ENCODE data around the gene HGFAC.

HGFAC gene

GRCh38 chr4:3435686-3435956, 6.1 kb upstream of the HGFAC start:
- Histone ChIP-seq H3K27me3 (replicated peaks; ENCODE audit: control insufficient read depth, insufficient read depth, low read length) (no peaks in the 10 kb centered on the region; the same call in 1 of the 2 replicates), H3K4me3 (replicated peaks; ENCODE audit: low read depth, low read length) (no peak overlapping the region), H3K36me3 (ENCODE audit: control insufficient read depth, insufficient read depth, low read length) (no peaks in the 10 kb centered on the region)
- DNase-seq (ENCODE audit: extremely low read depth, insufficient read length) = no peak
- no peak for TF ChIP-seq CTCF (IDR thresholded peaks at IDR 0.05; ENCODE audit: insufficient read depth, low read length, poor library complexity, severe bottlenecking)

- TF ChIP-seq CTCF (IDR thresholded peaks at IDR 0.05; ENCODE audit: insufficient read depth, low read length, poor library complexity, severe bottlenecking) = no peak
- Histone ChIP-seq H3K36me3 (ENCODE audit: control insufficient read depth, insufficient read depth, low read length) (no peaks in the 10 kb centered on the region), H3K27me3 (replicated peaks; ENCODE audit: control insufficient read depth, insufficient read depth, low read length) (no peaks in the 10 kb centered on the region; the same call in 1 of the 2 replicates), H3K4me3 (replicated peaks; ENCODE audit: low read depth, low read length) (no peak overlapping the region)
- DNase-seq (ENCODE audit: extremely low read depth, insufficient read length) = no peak
These were observed 5.5 kb upstream of the HGFAC start for GRCh38 chr4:3436048-3436797.

- DNase-seq (ENCODE audit: extremely low read depth, insufficient read length) = no peak
- Histone ChIP-seq H3K27me3 (replicated peaks; ENCODE audit: control insufficient read depth, insufficient read depth, low read length) (no peaks in the 10 kb centered on the region; the same call in 1 of the 2 replicates), H3K36me3 (ENCODE audit: control insufficient read depth, insufficient read depth, low read length) (no peaks in the 10 kb centered on the region), H3K4me3 (replicated peaks; ENCODE audit: low read depth, low read length) (no peak overlapping the region)
- no peak for TF ChIP-seq CTCF (IDR thresholded peaks at IDR 0.05; ENCODE audit: insufficient read depth, low read length, poor library complexity, severe bottlenecking)
These were observed 4.8 kb upstream of the HGFAC start for GRCh38 chr4:3436798-3437581.

DNA sequence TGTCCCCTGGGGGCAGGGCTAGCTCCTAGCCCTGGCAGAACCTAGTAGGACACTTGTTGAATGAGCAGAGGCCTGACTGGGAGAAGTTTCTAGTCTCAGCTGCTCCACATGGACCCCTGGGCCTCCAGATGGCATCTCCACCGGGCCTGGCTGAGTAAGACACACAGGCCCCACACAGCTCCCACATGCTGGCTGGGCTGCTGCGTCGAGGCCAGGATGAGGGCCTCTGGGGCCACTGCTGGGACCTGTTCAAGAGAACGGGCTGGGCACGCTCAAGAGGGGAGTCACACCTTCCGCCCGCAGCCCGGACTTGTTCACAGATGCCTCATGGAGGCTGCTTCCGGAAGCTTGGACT, 4.2 kb upstream of the HGFAC start:
- Histone ChIP-seq H3K27me3 (replicated peaks; ENCODE audit: control insufficient read depth, insufficient read depth, low read length) (no peaks in the 10 kb centered on the region; the same call in 1 of the 2 replicates), H3K4me3 (replicated peaks; ENCODE audit: low read depth, low read length) (no peak overlapping the region), H3K36me3 (ENCODE audit: control insufficient read depth, insufficient read depth, low read length) (no peaks in the 10 kb centered on the region)
- no peak for DNase-seq (ENCODE audit: extremely low read depth, insufficient read length)
- no peak for TF ChIP-seq CTCF (IDR thresholded peaks at IDR 0.05; ENCODE audit: insufficient read depth, low read length, poor library complexity, severe bottlenecking)

DNA sequence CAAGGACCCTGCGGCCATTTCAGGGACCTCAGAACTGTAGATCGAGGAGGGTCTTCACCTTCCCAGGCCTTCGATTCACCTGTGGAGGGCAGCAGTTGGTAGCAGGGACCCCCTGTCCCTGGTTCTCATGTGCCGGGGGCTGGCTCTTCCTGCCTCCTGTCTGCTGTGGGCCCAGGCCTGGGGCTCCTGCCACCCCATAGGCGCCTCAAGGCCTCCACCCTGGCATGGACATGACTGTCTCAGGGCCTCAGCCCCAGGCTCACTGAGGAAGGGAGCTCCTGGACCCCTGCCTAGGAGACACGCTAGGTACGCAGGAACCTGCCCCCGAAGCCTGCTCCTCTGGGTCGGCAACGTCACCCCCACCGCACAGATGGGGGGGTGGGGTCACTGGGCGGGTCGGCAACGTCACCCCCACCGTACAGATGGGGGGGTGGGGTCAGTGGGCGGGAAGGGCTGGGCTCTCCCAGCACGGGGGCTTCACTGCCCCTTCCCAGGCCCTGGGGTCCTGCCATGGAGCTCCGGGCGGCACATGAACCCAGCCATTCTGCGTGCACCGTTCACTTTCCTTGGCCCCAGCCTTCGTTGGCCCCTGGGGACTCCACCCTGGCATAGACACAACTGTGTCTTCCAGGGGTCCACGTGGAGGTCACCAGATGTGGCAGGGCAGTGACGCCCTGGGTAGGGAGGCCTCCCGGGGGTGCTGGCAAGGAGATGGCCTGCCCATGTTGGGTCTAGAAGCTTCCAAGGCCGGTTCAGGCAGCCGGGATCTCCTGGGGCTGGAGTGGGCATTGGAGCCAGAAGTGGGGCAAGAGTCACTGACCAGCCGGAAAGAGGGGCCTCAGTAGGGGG, 3.5 kb upstream of the HGFAC start:
- Histone ChIP-seq H3K4me3 (replicated peaks; ENCODE audit: low read depth, low read length) (no peak overlapping the region), H3K27me3 (replicated peaks; ENCODE audit: control insufficient read depth, insufficient read depth, low read length) (no peaks in the 10 kb centered on the region; the same call in 1 of the 2 replicates), H3K36me3 (ENCODE audit: control insufficient read depth, insufficient read depth, low read length) (no peaks in the 10 kb centered on the region)
- TF ChIP-seq CTCF (IDR thresholded peaks at IDR 0.05; ENCODE audit: insufficient read depth, low read length, poor library complexity, severe bottlenecking) = no peak
- no peak for DNase-seq (ENCODE audit: extremely low read depth, insufficient read length)
